NT2/D1 (cell line): ENCODE results near the gene CASTOR1.

ENCODE experiments used
- SUZ12 ChIP-seq: IDR thresholded peaks from 2 replicates; pipeline ENCODE4 v1.6.1; 2011; ENCODE audit not compliant: insufficient read length, insufficient read depth; ENCODE audit errors: extremely low read depth
- YY1 ChIP-seq: IDR thresholded peaks from 2 replicates; pipeline ENCODE4 v1.6.1; 2011; ENCODE audit not compliant: insufficient read length, insufficient read depth
- ZNF274 ChIP-seq: IDR thresholded peaks from 2 replicates; pipeline ENCODE4 v1.6.1; 2011; ENCODE audit warnings: mild to moderate bottlenecking, low read depth, low read length

DNA sequence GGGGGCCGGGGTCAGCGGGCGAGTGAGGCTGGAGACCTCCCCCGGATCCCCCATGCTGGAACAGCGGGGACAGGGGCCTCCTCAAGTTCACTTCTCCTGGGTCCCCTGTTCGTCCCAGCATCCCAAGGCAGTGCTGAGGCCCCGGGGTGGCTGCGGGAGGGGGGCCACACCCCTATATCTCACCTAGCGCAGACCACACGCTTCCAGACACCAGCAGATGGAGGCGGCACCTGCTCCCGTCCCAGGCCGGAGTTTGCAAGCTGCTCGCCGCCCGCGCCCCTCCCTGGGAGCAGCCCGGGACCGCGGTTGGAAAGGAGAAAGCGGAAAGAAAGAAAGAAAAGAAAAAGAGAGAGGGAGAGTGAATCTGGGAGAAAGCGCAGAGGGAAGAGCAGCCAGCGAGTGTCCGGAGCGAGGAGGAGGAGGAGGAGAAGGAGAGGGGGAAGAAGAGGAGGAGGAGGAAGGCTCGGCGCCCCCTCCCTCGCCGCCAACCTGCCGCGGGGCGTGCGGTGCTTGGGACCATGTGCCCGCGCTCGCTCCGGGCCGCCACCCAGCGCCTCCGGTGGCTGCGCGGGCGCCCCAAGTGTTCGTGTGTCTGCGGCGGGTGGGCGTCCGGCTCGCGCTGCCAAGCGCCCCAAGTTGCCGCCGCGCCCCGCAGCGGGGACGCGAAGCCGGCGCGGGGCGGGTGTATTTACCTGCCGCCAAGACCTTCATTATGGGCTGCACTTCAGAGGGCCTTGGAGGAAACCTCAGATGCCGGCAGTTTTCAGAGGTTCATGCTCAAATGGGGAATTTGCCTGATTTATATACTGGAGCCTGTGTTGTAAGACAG lies 43.1 kb downstream of the CASTOR1 start, which contains the start of gene LIF:
- TF ChIP-seq YY1 (no peak), SUZ12 (no peak), ZNF274 (no peak)
